ENCODE results near the gene CRTC3. TPM values are rescaled to one million over a fixed set of nuclear protein-coding genes. Genes with fewer than 3 reads are reported as not detected.

Gene CRTC3
- total and polyA plus RNA-seq, 3 donors from 2014 or later, result 47.1 to 125 (median 105) TPM

DNA sequence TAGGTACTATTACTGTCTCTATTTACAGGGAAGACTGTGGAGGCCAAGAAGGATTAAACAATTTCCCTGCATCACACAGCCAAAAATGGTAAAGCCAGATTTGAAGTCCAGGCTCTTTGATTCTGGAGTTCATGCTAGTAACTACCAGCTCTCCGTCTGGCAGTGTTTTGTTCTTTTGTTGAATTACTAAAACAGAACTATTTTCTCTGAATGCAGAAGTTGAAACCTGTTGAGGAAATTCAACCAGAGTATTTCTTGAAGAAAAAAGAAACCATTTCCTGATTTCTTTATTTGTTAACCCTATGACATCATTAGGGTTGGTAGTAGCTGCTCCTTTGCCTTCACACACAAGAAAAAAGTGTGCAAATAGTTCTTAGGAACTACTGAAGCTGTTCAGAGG lies 34.3 kb downstream of the CRTC3 start:
- no peaks in the 10 kb centered on the region for H3K9me3 ChIP-seq
- 58 to 64% methylated on average over 1 of the region's 1 CpG for WGBS, 2 donors
- no peaks in the 10 kb centered on the region for H3K27me3 ChIP-seq
- peak overlapping the region in 1 of 2 donors; percentile 86 for H3K27ac ChIP-seq
- intact Hi-C loops (cut with DNase I; ENCODE audit: low total_unique reads), result no loop called here
- H3K4me1 ChIP-seq, result peaks cover 49% of the 10 kb centered on the region
- H3K36me3 ChIP-seq (ENCODE audit: low read depth, missing control alignments), result no peaks in the 10 kb centered on the region
- TF ChIP-seq CTCF (IDR thresholded peaks at IDR 0.05), result no peak
- no peak for TF ChIP-seq POLR2A (IDR thresholded peaks at IDR 0.05)
- H3K4me3 ChIP-seq, result no peak overlapping the region
- no peak for DNase-seq

GRCh38 chr15:90564590-90564989 lies 34.9 kb downstream of the CRTC3 start:
- H3K4me1 ChIP-seq, result peaks cover 44% of the 10 kb centered on the region
- intact Hi-C loops (cut with DNase I; ENCODE audit: low total_unique reads), result no loop called here

DNA sequence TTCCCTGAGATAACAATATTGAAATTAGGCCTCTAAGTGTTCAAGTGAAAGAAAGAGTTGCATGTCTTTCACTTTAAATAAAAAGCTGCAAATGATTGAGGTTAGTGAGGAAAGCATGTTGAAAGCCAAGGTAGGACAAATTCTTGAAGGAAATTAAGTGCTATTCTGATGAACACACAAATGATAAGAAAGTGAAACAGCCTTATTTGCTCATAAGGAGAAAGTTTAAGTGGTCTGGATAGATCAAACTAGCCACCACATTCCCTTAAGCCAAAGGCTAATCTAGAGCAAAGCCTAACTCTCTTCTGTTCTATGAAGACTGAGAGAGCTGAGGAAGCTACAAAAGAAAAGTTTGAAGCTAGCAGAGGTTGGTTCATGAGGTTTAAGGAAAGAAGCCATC lies 36.1 kb downstream of the CRTC3 start:
- H3K27ac ChIP-seq, result no peak overlapping the region
- DNase-seq, result no peak
- no peaks in the 10 kb centered on the region for H3K36me3 ChIP-seq (ENCODE audit: low read depth, missing control alignments)
- H3K4me3 ChIP-seq, result no peak overlapping the region
- H3K9me3 ChIP-seq, result no peaks in the 10 kb centered on the region
- intact Hi-C loops (cut with DNase I; ENCODE audit: low total_unique reads), result no loop called here
- TF ChIP-seq CTCF (IDR thresholded peaks at IDR 0.05), result no peak
- no peak for TF ChIP-seq POLR2A (IDR thresholded peaks at IDR 0.05)
- H3K4me1 ChIP-seq, result peaks cover 37% of the 10 kb centered on the region
- H3K27me3 ChIP-seq, result no peaks in the 10 kb centered on the region

More at GRCh38 chr15:90564590-90564989, 34.9 kb downstream of the CRTC3 start:
- H3K9me3 ChIP-seq, result no peaks in the 10 kb centered on the region
- TF ChIP-seq POLR2A (IDR thresholded peaks at IDR 0.05) (no peak), CTCF (IDR thresholded peaks at IDR 0.05) (no peak)
- H3K36me3 ChIP-seq (ENCODE audit: low read depth, missing control alignments), result no peaks in the 10 kb centered on the region
- H3K4me3 ChIP-seq, result no peak overlapping the region
- WGBS, 2 donors, result 90 to 96% methylated on average over 2 of the region's 2 CpGs
- no peaks in the 10 kb centered on the region for H3K27me3 ChIP-seq
- H3K27ac ChIP-seq, result no peak overlapping the region
- DNase-seq, result no peak

- H3K4me3 ChIP-seq, result no peak overlapping the region
- H3K27me3 ChIP-seq, result no peaks in the 10 kb centered on the region
- H3K36me3 ChIP-seq (ENCODE audit: low read depth, missing control alignments), result no peaks in the 10 kb centered on the region
- peak overlapping the region in 1 of 2 donors; percentile 1 for H3K27ac ChIP-seq
- TF ChIP-seq POLR2A (IDR thresholded peaks at IDR 0.05) (no peak), CTCF (IDR thresholded peaks at IDR 0.05) (no peak)
- DNase-seq, result no peak
- intact Hi-C loops (cut with DNase I; ENCODE audit: low total_unique reads), result no loop called here
- H3K9me3 ChIP-seq, result no peaks in the 10 kb centered on the region
- 31 to 32% methylated on average over 5 of the region's 5 CpGs for WGBS, 2 donors
- peaks cover 12% of the 10 kb centered on the region for H3K4me1 ChIP-seq
These were observed 40.9 kb downstream of the CRTC3 start for GRCh38 chr15:90570643-90571042.

GRCh38 chr15:90571063-90571541 lies 41.4 kb downstream of the CRTC3 start:
- no peaks in the 10 kb centered on the region for H3K9me3 ChIP-seq
- peak overlapping the region in 1 of 2 donors; percentile 1 for H3K27ac ChIP-seq
- H3K4me1 ChIP-seq, result peaks cover 12% of the 10 kb centered on the region
- H3K4me3 ChIP-seq, result no peak overlapping the region
- 48 to 71% methylated on average over 4 of the region's 4 CpGs for WGBS, 2 donors
- no peaks in the 10 kb centered on the region for H3K27me3 ChIP-seq
- H3K36me3 ChIP-seq (ENCODE audit: low read depth, missing control alignments), result no peaks in the 10 kb centered on the region
- peak; percentile 62 for DNase-seq
- intact Hi-C loops (cut with DNase I; ENCODE audit: low total_unique reads), result no loop called here
- TF ChIP-seq POLR2A (IDR thresholded peaks at IDR 0.05) (no peak), CTCF (IDR thresholded peaks at IDR 0.05) (no peak)

Measured in testis (tissue), 3 donors.